ENCODE measurements around the gene TBCCD1. TPM values are rescaled to one million over a fixed set of nuclear protein-coding genes. Genes with fewer than 3 reads are reported as not detected.

TBCCD1 gene
- polyA plus RNA-seq, 1 donor (not counting 4 experiments of a cell fraction or from before 2014, with no cell fraction given) = 15.8 TPM

DNA sequence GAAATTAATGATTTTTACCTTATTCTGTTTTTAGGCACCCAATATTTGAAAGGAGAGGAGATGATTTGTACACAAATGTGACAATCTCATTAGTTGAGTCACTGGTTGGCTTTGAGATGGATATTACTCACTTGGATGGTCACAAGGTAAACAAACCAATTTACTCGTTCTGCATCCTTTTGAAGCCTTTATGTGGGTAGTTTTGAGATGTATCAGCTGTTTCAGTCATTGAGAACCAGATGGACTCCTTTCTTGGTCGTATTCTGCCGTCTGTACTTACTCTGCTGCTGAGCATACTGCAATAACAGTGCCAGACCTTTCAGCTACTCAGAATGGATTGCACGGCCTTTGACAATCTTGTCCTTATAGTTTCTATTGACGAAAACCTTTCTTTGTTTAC is 16.7 kb upstream of the TBCCD1 start:
- Histone ChIP-seq H3K27me3 (ENCODE audit: control insufficient read depth, extremely low read depth, insufficient read depth, low read length) (no peaks in the 10 kb centered on the region), H3K9ac (ENCODE audit: control insufficient read depth, extremely low read depth, insufficient read depth, low read length) (no peak overlapping the region), H3K79me2 (ENCODE audit: control insufficient read depth, insufficient read depth, low read length) (no peaks in the 10 kb centered on the region), H4K20me1 (ENCODE audit: control insufficient read depth, extremely low read depth, insufficient read depth, low read length) (no peaks in the 10 kb centered on the region), H3K4me1 (ENCODE audit: control insufficient read depth, extremely low read depth, insufficient read depth, low read length) (peaks cover 13% of the 10 kb centered on the region), H3K27ac (ENCODE audit: control insufficient read depth, insufficient read depth, low read length) (no peak overlapping the region), H3K9me1 (ENCODE audit: control insufficient read depth, extremely low read depth, insufficient read depth, low read length) (no peaks in the 10 kb centered on the region), H3K36me3 (ENCODE audit: control insufficient read depth in 2 of 2, extremely low read depth in 1 of 2, insufficient read depth in 2 of 2, low read length in 2 of 2) (peaks cover 22 to 38% of the 10 kb centered on the region in 2 experiments), H2AFZ (ENCODE audit: control insufficient read depth, low read length) (no peak overlapping the region), H3K9me3 (ENCODE audit: control insufficient read depth, low read depth, low read length) (no peaks in the 10 kb centered on the region), H3K4me3 (ENCODE audit: control insufficient read depth in 2 of 3, extremely low read depth in 1 of 3, insufficient read depth in 2 of 3, low read depth in 1 of 3, low read length in 3 of 3) (no peak overlapping the region), H3K4me2 (ENCODE audit: control insufficient read depth, extremely low read depth, insufficient read depth, low read depth, low read length) (no peak overlapping the region)
- no peak for TF ChIP-seq EZH2 (IDR thresholded peaks at IDR 0.05; ENCODE audit: low read length)
- TF ChIP-seq, protein P1, sequence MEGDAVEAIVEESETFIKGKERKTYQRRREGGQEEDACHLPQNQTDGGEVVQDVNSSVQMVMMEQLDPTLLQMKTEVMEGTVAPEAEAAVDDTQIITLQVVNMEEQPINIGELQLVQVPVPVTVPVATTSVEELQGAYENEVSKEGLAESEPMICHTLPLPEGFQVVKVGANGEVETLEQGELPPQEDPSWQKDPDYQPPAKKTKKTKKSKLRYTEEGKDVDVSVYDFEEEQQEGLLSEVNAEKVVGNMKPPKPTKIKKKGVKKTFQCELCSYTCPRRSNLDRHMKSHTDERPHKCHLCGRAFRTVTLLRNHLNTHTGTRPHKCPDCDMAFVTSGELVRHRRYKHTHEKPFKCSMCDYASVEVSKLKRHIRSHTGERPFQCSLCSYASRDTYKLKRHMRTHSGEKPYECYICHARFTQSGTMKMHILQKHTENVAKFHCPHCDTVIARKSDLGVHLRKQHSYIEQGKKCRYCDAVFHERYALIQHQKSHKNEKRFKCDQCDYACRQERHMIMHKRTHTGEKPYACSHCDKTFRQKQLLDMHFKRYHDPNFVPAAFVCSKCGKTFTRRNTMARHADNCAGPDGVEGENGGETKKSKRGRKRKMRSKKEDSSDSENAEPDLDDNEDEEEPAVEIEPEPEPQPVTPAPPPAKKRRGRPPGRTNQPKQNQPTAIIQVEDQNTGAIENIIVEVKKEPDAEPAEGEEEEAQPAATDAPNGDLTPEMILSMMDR (optimal IDR thresholded peaks at IDR 0.05 in 1 of 3, IDR thresholded peaks at IDR 0.05 in 1 of 3, conservative IDR thresholded peaks at IDR 0.05 in 1 of 3; ENCODE audit: extremely low read depth in 1 of 3, insufficient read depth in 2 of 3, low read length in 3 of 3) = no peak
- dilution Hi-C loops (cut with MboI; ENCODE audit: extremely low pct_ligation_motif_present, low sequenced_read_pairs) = no loop called here
- no peak for FAIRE-seq
- DNase-seq (ENCODE audit: low read depth, low spot score) = no peak

DNA sequence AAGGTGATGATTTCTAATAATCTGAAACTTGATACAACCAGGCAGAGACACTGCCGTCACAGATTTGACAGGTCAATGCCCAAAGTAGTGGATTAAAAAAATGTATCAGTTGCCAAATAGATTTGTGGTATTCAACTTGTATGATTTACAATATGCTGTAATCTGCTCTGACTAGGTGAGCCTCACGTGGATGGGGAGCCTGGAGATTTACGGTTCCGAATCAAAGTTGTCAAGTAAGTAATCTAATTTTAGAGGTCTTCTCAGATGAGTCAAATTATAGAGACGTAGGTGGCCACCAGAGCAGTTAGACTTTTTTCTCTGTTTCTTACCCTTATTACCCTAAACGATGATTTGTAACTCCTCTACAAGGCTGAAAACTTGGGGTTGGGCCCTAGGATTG is 15.4 kb upstream of the TBCCD1 start:
- H3K9me1 ChIP-seq (ENCODE audit: control insufficient read depth, extremely low read depth, insufficient read depth, low read length) = no peaks in the 10 kb centered on the region
- FAIRE-seq (no peak), DNase-seq (ENCODE audit: low read depth, low spot score) (no peak)
- no peaks in the 10 kb centered on the region for H3K79me2 ChIP-seq (ENCODE audit: control insufficient read depth, insufficient read depth, low read length)
- H3K27me3 ChIP-seq (ENCODE audit: control insufficient read depth, extremely low read depth, insufficient read depth, low read length) = no peaks in the 10 kb centered on the region
- H3K4me3 ChIP-seq (ENCODE audit: control insufficient read depth in 2 of 3, extremely low read depth in 1 of 3, insufficient read depth in 2 of 3, low read depth in 1 of 3, low read length in 3 of 3) = no peak overlapping the region
- H2AFZ ChIP-seq (ENCODE audit: control insufficient read depth, low read length) = no peak overlapping the region
- H4K20me1 ChIP-seq (ENCODE audit: control insufficient read depth, extremely low read depth, insufficient read depth, low read length) = no peaks in the 10 kb centered on the region
- no peak for TF ChIP-seq EZH2 (IDR thresholded peaks at IDR 0.05; ENCODE audit: low read length)
- TF ChIP-seq, protein P1 (optimal IDR thresholded peaks at IDR 0.05 in 1 of 3, IDR thresholded peaks at IDR 0.05 in 1 of 3, conservative IDR thresholded peaks at IDR 0.05 in 1 of 3; ENCODE audit: extremely low read depth in 1 of 3, insufficient read depth in 2 of 3, low read length in 3 of 3) = no peak
- no peak overlapping the region for H3K27ac ChIP-seq (ENCODE audit: control insufficient read depth, insufficient read depth, low read length)
- H3K4me1 ChIP-seq (ENCODE audit: control insufficient read depth, extremely low read depth, insufficient read depth, low read length) = no peaks in the 10 kb centered on the region
- no peaks in the 10 kb centered on the region for H3K9me3 ChIP-seq (ENCODE audit: control insufficient read depth, low read depth, low read length)
- dilution Hi-C loops (cut with MboI; ENCODE audit: extremely low pct_ligation_motif_present, low sequenced_read_pairs) = no loop called here
- no peak overlapping the region for H3K4me2 ChIP-seq (ENCODE audit: control insufficient read depth, extremely low read depth, insufficient read depth, low read depth, low read length)
- peaks cover 23 to 38% of the 10 kb centered on the region in 2 experiments for H3K36me3 ChIP-seq (ENCODE audit: control insufficient read depth in 2 of 2, extremely low read depth in 1 of 2, insufficient read depth in 2 of 2, low read length in 2 of 2)
- no peak overlapping the region for H3K9ac ChIP-seq (ENCODE audit: control insufficient read depth, extremely low read depth, insufficient read depth, low read length)
